GM18519 (cell line): Measurements from ENCODE around the gene ESRRA.

Source experiments
- ATAC-seq: cut with Tn5 transposase; IDR thresholded peaks from one replicate; pipeline ENCODE4 v1.9.1; 2021; ENCODE audit warnings: mild to moderate bottlenecking, moderate library complexity; ENCODE audit not compliant: unreplicated experiment, low FRiP score

The ESRRA gene

DNA sequence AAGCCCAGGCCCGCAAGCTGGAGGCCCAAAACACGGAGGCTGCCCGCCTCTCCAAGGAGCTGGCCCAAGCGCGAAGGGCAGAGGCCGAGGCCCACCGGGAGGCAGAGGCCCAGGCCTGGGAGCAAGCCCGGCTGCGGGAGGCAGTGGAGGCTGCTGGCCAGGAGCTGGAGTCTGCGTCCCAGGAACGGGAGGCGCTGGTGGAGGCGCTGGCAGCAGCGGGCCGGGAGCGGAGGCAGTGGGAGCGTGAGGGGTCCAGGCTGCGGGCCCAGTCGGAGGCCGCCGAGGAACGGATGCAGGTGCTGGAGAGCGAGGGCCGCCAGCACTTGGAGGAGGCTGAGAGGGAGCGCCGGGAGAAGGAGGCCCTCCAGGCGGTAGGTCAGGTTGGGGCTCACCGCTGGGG is 39.5 kb downstream of the ESRRA start:
- ATAC-seq, result no peak

- no peak for ATAC-seq
Observed at GRCh38 chr11:64347193-64347867, 42.0 kb downstream of the ESRRA start.

DNA sequence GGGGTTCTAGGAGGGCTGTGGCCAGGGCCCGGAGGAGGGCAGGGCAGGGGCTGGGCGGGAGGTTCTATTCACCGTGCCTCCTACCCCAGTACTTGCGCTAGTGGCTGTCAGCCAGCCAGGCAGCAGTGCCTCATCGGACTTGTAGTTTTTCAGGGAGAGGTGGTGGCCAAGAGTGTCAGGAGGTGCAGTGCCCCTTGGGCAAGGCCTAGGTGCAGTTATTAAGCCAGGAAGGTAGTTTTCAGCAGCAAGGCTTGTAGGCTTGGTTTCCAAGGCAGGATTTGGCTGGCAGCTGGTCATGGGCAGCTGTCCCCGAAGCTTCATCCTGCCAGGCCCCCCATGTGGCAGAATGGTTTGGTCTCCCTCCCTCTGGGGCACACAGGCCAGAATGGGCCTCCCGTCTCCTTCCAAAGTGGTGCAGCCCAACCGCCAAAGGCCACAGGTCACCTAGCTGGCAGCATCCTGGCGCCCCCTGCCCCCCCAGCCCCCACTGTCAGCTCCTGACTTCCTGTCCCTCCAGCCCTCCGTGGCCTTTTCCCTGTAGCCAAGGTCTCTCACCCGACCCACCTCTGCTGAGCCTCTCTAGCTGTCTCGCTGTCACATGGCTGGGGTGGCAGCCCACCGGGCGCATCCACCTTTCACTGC is 43.2 kb downstream of the ESRRA start:
- no peak for ATAC-seq

DNA sequence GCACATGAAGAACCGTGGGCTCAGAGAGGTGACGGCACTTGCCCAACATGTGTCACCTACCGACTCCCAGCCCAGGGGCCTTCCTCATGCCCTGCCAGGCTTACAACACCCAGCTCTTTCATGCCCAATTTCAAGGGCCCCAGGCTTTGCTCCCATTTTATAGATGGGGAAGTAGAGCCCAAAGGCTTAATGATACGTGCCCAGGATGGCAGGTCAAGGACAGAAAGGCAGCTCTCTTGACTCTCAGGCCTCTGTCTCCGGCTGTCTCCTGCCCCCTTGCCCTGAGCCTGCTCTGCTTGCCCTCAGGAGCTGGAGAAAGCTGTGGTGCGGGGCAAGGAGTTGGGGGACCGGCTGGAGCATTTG is 43.7 kb downstream of the ESRRA start:
- ATAC-seq, result no peak

DNA sequence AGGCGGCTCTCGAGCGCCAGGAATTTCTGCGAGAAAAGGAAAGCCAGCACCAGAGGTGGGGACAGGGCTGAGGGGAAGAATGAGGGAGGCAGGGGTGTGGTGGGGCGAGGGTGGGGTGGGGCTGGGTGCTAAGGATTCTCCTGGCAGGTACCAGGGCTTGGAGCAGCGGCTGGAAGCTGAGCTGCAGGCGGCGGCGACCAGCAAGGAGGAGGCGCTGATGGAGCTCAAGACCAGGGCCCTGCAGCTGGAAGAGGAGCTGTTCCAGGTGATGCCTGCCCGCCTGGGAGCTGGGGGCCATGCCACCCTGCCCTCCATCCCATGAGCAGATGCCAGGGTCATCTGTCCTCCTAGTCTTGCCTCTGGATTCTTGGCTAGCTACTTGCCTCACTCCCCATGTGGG is 44.1 kb downstream of the ESRRA start:
- ATAC-seq, result no peak

- ATAC-seq, result no peak
Observed at GRCh38 chr11:64351136-64351631, 45.9 kb downstream of the ESRRA start.

- no peak for ATAC-seq
Observed at GRCh38 chr11:64352099-64352994, 47.0 kb downstream of the ESRRA start.

DNA sequence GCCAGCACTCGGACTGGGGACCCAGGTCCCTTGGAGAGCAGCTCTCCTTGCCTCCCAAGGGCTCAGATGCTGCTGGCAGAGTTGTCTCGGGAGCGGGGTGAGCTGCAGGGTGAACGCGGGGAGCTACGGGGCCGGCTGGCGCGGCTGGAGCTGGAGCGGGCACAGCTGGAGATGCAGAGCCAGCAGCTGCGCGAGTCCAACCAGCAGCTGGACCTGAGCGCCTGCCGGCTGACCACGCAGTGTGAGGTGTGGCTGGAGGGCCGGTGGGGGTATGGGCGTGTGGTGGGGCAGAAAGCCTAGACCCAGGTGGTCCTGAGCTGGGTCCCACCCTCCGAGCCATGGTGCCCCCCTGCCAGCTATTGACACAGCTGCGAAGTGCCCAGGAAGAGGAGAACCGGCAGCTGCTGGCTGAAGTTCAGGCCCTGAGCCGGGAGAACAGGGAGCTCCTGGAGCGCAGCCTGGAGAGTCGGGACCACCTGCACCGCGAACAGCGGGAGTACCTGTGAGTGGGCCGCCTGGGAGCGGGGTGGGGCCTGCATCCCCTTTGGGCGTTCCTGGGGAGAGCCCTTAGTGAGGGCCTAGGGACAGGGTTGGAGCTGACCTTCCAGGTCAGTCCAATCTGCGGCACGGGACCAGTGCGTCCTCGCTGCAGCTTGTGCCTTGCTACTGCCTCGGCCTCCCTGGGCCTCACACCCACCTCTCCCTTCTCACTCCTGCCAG is 47.8 kb downstream of the ESRRA start:
- no peak for ATAC-seq

DNA sequence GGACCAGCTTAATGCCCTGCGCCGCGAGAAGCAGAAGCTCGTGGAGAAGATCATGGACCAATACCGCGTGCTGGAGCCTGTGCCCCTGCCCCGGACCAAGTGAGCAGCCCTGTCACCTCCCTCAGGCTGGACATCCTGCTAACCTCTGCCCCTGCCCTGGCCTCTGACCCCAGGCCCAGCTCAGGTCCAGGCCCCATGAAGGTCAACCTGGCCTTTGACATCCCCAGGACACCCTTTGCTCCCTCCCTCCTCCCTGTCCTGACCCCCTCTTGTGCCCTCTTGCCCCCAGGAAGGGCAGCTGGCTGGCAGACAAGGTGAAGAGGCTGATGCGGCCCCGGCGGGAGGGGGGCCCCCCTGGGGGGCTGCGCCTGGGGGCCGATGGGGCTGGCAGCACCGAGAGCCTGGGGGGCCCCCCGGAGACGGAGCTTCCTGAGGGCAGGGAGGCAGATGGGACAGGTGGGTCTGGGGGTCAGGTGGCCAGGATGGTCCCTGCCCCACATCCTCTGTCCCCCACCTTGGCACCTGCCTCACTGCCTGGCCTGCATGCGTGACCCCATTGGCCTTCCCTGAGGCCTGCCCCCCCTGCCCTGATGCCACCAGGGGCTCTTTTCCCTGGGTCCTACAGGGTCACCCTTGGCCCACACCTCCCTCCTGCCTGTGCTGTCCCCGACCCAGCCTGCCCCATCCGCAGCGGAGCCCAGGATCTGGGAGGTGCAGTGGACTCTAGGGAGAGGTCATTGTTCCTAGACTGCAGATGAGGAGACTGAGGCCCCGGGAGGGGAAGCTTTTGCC is 48.6 kb downstream of the ESRRA start:
- ATAC-seq, result no peak

GRCh38 chr11:64355078-64355940 is 50.0 kb downstream of the ESRRA start:
- no peak for ATAC-seq

GRCh38 chr11:64356498-64357411 is 51.4 kb downstream of the ESRRA start:
- ATAC-seq, result no peak

DNA sequence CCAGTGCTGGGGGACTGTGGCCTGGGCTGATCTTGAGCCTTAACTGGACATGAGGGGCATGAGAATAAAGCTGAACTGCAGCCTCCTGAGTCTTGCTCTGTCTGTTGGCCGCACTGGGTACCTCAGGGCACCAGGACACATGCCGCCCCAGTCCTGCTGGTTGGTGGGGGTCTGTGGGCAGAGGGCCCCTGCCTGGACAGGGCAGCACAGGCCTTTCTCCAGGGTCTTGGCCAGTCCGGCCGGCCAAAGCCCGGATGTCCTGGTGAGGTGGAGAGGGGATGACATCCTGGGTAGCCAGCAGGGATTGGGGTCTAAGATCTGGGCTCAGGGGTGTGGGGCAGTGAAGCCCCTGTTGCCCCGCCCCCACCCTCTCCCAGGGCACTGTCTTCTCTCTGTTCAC is 52.1 kb downstream of the ESRRA start:
- no peak for ATAC-seq

- no peak for ATAC-seq
Observed at GRCh38 chr11:64357904-64358535, 52.7 kb downstream of the ESRRA start.

GRCh38 chr11:64358536-64358906 is 53.2 kb downstream of the ESRRA start:
- no peak for ATAC-seq

GRCh38 chr11:64358907-64359711 is 53.8 kb downstream of the ESRRA start, which contains the start of gene RPS6KA4:
Gene RPS6KA4, plus strand, starts transcription at chr11:64359162. Its CDS starts 74 bp downstream, at chr11:64359236.
- no peak for ATAC-seq

GRCh38 chr11:64359712-64360445 is 54.6 kb downstream of the ESRRA start:
- ATAC-seq, result no peak
